Common myeloid progenitor, CD34-positive (primary cell): ENCODE measurements around the gene TMEM163.

Experiments used
- CTCF ChIA-PET: fragments of 350-600 bp; sonication (Branson Sonifier 250); formaldehyde crosslinking; loops from one replicate; lab custom pipeline; 2021; ENCODE audit warnings: antibody characterized with exemption; lab: Charles Lee
- POLR2A ChIA-PET: fragments of 350-600 bp; sonication (Branson Sonifier 250); formaldehyde crosslinking; loops from one replicate; lab custom pipeline; 2021; ENCODE audit warnings: antibody characterized with exemption; lab: Charles Lee
- DNase-seq, 3 donors: peaks; one replicate each; pipeline versions ENCODE4 v3.0.0 to v3.0.0-alpha.2; 2013
- H3K27ac ChIP-seq, 2 experiments: 1 replicate in 1 of 2; 2 replicates in 1 of 2; pipeline ENCODE4 v1.7.0; 2013; ENCODE audit warnings: inconsistent platforms in 2 of 2, low read length in 2 of 2, mild to moderate bottlenecking in 2 of 2, low read depth in 1 of 2, moderate library complexity in 1 of 2; ENCODE audit not compliant: severe bottlenecking in 2 of 2, insufficient read depth in 1 of 2, poor library complexity in 1 of 2
- H3K27me3 ChIP-seq, 5 experiments: replicated peaks in 2 of 5; 1 replicate in 3 of 5; 2 replicates in 2 of 5; pipeline versions ENCODE4 v1.6.1 to v1.7.0; 2013; ENCODE audit warnings: low read length in 4 of 5, mild to moderate bottlenecking in 2 of 5, moderate library complexity in 2 of 5, inconsistent platforms in 1 of 5; ENCODE audit not compliant: insufficient read depth in 5 of 5, control insufficient read depth in 4 of 5
- H3K36me3 ChIP-seq, 4 experiments: 1 replicate in 2 of 4; 2 replicates in 2 of 4; pipeline versions ENCODE4 v1.6.1 to v1.7.0; 2013; ENCODE audit warnings: low read length in 3 of 4, control low read depth in 1 of 4, mild to moderate bottlenecking in 1 of 4; ENCODE audit not compliant: control insufficient read depth in 4 of 4, insufficient read depth in 4 of 4
- H3K4me1 ChIP-seq, 4 experiments: 1 replicate in 3 of 4; 2 replicates in 1 of 4; pipeline versions ENCODE4 v1.6.1 to v1.7.1; 2013; ENCODE audit warnings: low read length in 3 of 4, mild to moderate bottlenecking in 3 of 4, control low read depth in 1 of 4, inconsistent platforms in 1 of 4, moderate library complexity in 1 of 4; ENCODE audit not compliant: control insufficient read depth in 4 of 4, insufficient read depth in 4 of 4; ENCODE audit errors: control extremely low read depth in 1 of 4
- H3K4me3 ChIP-seq, 7 experiments: 1 replicate in 4 of 7; 2 replicates in 3 of 7; pipeline versions ENCODE4 v1.5.1 to v1.7.0; 2013; ENCODE audit warnings: mild to moderate bottlenecking in 7 of 7, low read length in 6 of 7, moderate library complexity in 6 of 7, inconsistent platforms in 2 of 7, low read depth in 2 of 7, control low read depth in 1 of 7; ENCODE audit not compliant: insufficient read depth in 4 of 7, control insufficient read depth in 1 of 7; ENCODE audit errors: extremely low read depth in 1 of 7
- H3K9me3 ChIP-seq, 5 experiments: 1 replicate in 4 of 5; 2 replicates in 1 of 5; pipeline versions ENCODE4 v1.6.1 to v1.7.1; 2013; ENCODE audit warnings: low read length in 4 of 5, mild to moderate bottlenecking in 2 of 5, inconsistent platforms in 1 of 5, low read depth in 1 of 5, moderate library complexity in 1 of 5; ENCODE audit not compliant: control insufficient read depth in 4 of 5, insufficient read depth in 2 of 5; ENCODE audit errors: control extremely low read depth in 1 of 5
- WGBS: methylation state at CpG from one replicate; pipeline ENCODE4 v1.1.5; 2013; ENCODE audit not compliant: insufficient coverage; 5-methylcytosine and 5-hydroxymethylcytosine counted together

The TMEM163 gene

GRCh38 chr2:134738141-134738870, 19.5 kb upstream of the TMEM163 start:
- Histone ChIP-seq H3K9me3 (no peaks in the 10 kb centered on the region), H3K4me1 (peaks cover 7 to 41% (median 21%) of the 10 kb centered on the region in 4 experiments), H3K36me3 (no peaks in the 10 kb centered on the region), H3K27ac (no peak overlapping the region), H3K4me3 (no peak overlapping the region), H3K27me3 (no peaks in the 10 kb centered on the region)
- WGBS, result 96% methylated on average over 2 of the region's 2 CpGs
- ChIA-PET CTCF (interaction anchor here (1.2 to 2.4 kb wide), 3 partner anchors 23 to 29 kb away, joined by 3 to 6 read pairs (median 4); no protein-coding TSS in a partner anchor), POLR2A (no interaction called here)
- no peak for DNase-seq

- ChIA-PET CTCF (no interaction called here), POLR2A (no interaction called here)
- no peaks in the 10 kb centered on the region for H3K36me3 ChIP-seq
- no peaks in the 10 kb centered on the region for H3K27me3 ChIP-seq
- no peak overlapping the region for H3K4me3 ChIP-seq
- no peaks in the 10 kb centered on the region for H3K9me3 ChIP-seq
- DNase-seq, result no peak
- H3K27ac ChIP-seq, result no peak overlapping the region
- peaks cover 7 to 41% (median 21%) of the 10 kb centered on the region in 4 experiments for H3K4me1 ChIP-seq
- WGBS, result 86% methylated on average over 5 of the region's 5 CpGs
Observed at GRCh38 chr2:134737671-134738070, 18.9 kb upstream of the TMEM163 start.

- peaks cover 7 to 41% (median 21%) of the 10 kb centered on the region in 4 experiments for H3K4me1 ChIP-seq
- peak in 2 of 3 donors; percentile 69 to 80 for DNase-seq
Observed at GRCh38 chr2:134736167-134736880, 17.5 kb upstream of the TMEM163 start.

GRCh38 chr2:134728163-134728562, 9.4 kb upstream of the TMEM163 start:
- Histone ChIP-seq H3K4me3 (no peak overlapping the region), H3K27me3 (peaks cover 0 to 2% (median 0%) of the 10 kb centered on the region in 5 experiments), H3K9me3 (no peaks in the 10 kb centered on the region), H3K36me3 (no peaks in the 10 kb centered on the region), H3K27ac (no peak overlapping the region), H3K4me1 (no peaks in the 10 kb centered on the region)
- WGBS, result 100% methylated on average over 1 of the region's 3 CpGs
- no peak for DNase-seq
- CTCF ChIA-PET, result no interaction called here
- POLR2A ChIA-PET, result no interaction called here

More at GRCh38 chr2:134736167-134736880, 17.5 kb upstream of the TMEM163 start:
- Histone ChIP-seq H3K9me3 (no peaks in the 10 kb centered on the region), H3K4me3 (no peak overlapping the region), H3K27ac (no peak overlapping the region), H3K36me3 (no peaks in the 10 kb centered on the region), H3K27me3 (no peaks in the 10 kb centered on the region)
- POLR2A ChIA-PET, result no interaction called here
- CTCF ChIA-PET, result interaction anchor here (0.9 kb wide), 1 partner anchor 18 kb away, joined by 3 read pairs; no protein-coding TSS in a partner anchor
- WGBS, result 100% methylated on average over 1 of the region's 3 CpGs

- H3K27ac ChIP-seq, result no peak overlapping the region
- ChIA-PET CTCF (no interaction called here), POLR2A (no interaction called here)
- no peaks in the 10 kb centered on the region for H3K9me3 ChIP-seq
- no peaks in the 10 kb centered on the region for H3K4me1 ChIP-seq
- no peaks in the 10 kb centered on the region for H3K36me3 ChIP-seq
- no peak for DNase-seq
- H3K4me3 ChIP-seq, result no peak overlapping the region
- 100% methylated on average over 3 of the region's 4 CpGs for WGBS
- peaks cover 0 to 2% (median 0%) of the 10 kb centered on the region in 5 experiments for H3K27me3 ChIP-seq
Observed at GRCh38 chr2:134727385-134727784, 8.6 kb upstream of the TMEM163 start.

- ChIA-PET POLR2A (no interaction called here), CTCF (no interaction called here)
- Histone ChIP-seq H3K36me3 (no peaks in the 10 kb centered on the region), H3K9me3 (no peaks in the 10 kb centered on the region), H3K4me1 (no peaks in the 10 kb centered on the region), H3K27ac (no peak overlapping the region), H3K27me3 (peaks cover 0 to 2% (median 0%) of the 10 kb centered on the region in 5 experiments), H3K4me3 (no peak overlapping the region)
- DNase-seq, result no peak
Observed at GRCh38 chr2:134726645-134727044, 7.8 kb upstream of the TMEM163 start.

- no peaks in the 10 kb centered on the region for H3K4me1 ChIP-seq
- H3K36me3 ChIP-seq, result no peaks in the 10 kb centered on the region
- DNase-seq, result no peak
- ChIA-PET CTCF (no interaction called here), POLR2A (no interaction called here)
- H3K9me3 ChIP-seq, result no peaks in the 10 kb centered on the region
- no peak overlapping the region for H3K4me3 ChIP-seq
- peaks cover 0 to 2% (median 0%) of the 10 kb centered on the region in 5 experiments for H3K27me3 ChIP-seq
- H3K27ac ChIP-seq, result no peak overlapping the region
Observed at GRCh38 chr2:134725876-134726275, 7.1 kb upstream of the TMEM163 start.
